Lower leg skin (tissue), 3 donors: Measurements from ENCODE around the gene KRTAP12-1.

Source experiments
- CTCF ChIP-seq, 3 donors: fragments of 450-650 bp; IDR thresholded peaks; one replicate each; pipeline ENCODE4 v1.5.1; 2016; ENCODE audit warnings: antibody characterized with exemption in 3 of 3, mild to moderate bottlenecking in 3 of 3, moderate library complexity in 2 of 3
- POLR2A ChIP-seq, 2 donors: fragments of 450-650 bp; IDR thresholded peaks; one replicate each; pipeline ENCODE4 v1.6.1; 2016 to 2017; ENCODE audit warnings: antibody characterized with exemption in 2 of 2, mild to moderate bottlenecking in 1 of 2, moderate library complexity in 1 of 2

GRCh38 chr21:44670642-44671432 lies 11.1 kb downstream of the KRTAP12-1 start:
- TF ChIP-seq CTCF (IDR thresholded peaks at IDR 0.05): no peak
- TF ChIP-seq POLR2A (IDR thresholded peaks at IDR 0.05): no peak
